SK-N-SH (cell line): ENCODE data around the gene HIRA. TPM values are rescaled to one million over a fixed set of nuclear protein-coding genes. Genes with fewer than 3 reads are reported as not detected.

Experiments
- CTCF ChIA-PET: fragments of 300-600, 350-600 bp; formaldehyde crosslinking; extraction: SDS; loops from one replicate; lab custom pipeline; 2021; lab: Yijun Ruan, JAX
- POLR2A ChIA-PET: fragments of 350-600 bp; sonication (Branson Sonifier 250); formaldehyde crosslinking; extraction: SDS; loops from one replicate; lab custom pipeline; 2020; ENCODE audit warnings: antibody characterized with exemption, inconsistent platforms; lab: Yijun Ruan, JAX
- DNase-seq: peaks from one replicate; pipeline ENCODE4 v3.0.0; 2012
- H2AFZ ChIP-seq: fragments of 200-600 bp; sonication (generic); 2 replicates; pipeline ENCODE4 v1.8.1; 2016; ENCODE audit warnings: antibody characterized with exemption, mild to moderate bottlenecking, low read depth
- H3F3A ChIP-seq: fragments of 200-600 bp; sonication (generic); replicated peaks from 2 replicates; pipeline ENCODE3; 2016; ENCODE audit warnings: antibody characterized with exemption, mild to moderate bottlenecking; ENCODE audit not compliant: insufficient read depth
- H3K27ac ChIP-seq, 2 experiments: fragments of 200-500 bp in 1 of 2; fragments of 200-600 bp in 1 of 2; sonication (Bioruptor generic) in 1 of 2; sonication (generic), shearing (Covaris generic) in 1 of 2; 2 replicates each; pipeline versions ENCODE4 v1.5.1 to v1.6.1; 2014 to 2016; ENCODE audit warnings: low read depth in 2 of 2, inconsistent platforms in 1 of 2, low read length in 1 of 2, mild to moderate bottlenecking in 1 of 2, mixed read lengths in 1 of 2
- H3K27me3 ChIP-seq: fragments of 200-600 bp; sonication (generic), shearing (Covaris generic); 2 replicates; pipeline ENCODE4 v1.6.1; 2016; ENCODE audit warnings: mixed run types; ENCODE audit not compliant: insufficient read depth
- H3K36me3 ChIP-seq, 2 experiments: fragments of 200-500 bp in 1 of 2; fragments of 200-600 bp in 1 of 2; sonication (Bioruptor generic) in 1 of 2; sonication (generic) in 1 of 2; replicated peaks in 1 of 2; 2 replicates each; pipeline versions ENCODE3 to v1.5.1; 2014 to 2016; ENCODE audit warnings: low read length in 1 of 2, mild to moderate bottlenecking in 1 of 2; ENCODE audit not compliant: insufficient read depth in 2 of 2, control insufficient read depth in 1 of 2
- H3K4me1 ChIP-seq, 2 experiments: fragments of 200-500 bp in 1 of 2; fragments of 200-600 bp in 1 of 2; sonication (Bioruptor generic) in 1 of 2; sonication (generic), shearing (Covaris generic) in 1 of 2; 2 replicates each; pipeline versions ENCODE4 v1.5.1 to v1.6.1; 2014 to 2016; ENCODE audit warnings: low read depth in 1 of 2, low read length in 1 of 2, mixed run types in 1 of 2; ENCODE audit not compliant: insufficient read depth in 2 of 2, control insufficient read depth in 1 of 2
- H3K4me2 ChIP-seq: fragments of 200-600 bp; sonication (generic), shearing (Covaris generic); 2 replicates; pipeline ENCODE4 v1.6.1; 2017; ENCODE audit warnings: mixed run types
- H3K4me3 ChIP-seq, 2 experiments: fragments of 200-500 bp in 1 of 2; fragments of 200-600 bp in 1 of 2; sonication (Bioruptor generic) in 1 of 2; sonication (generic), shearing (Covaris generic) in 1 of 2; 2 replicates each; pipeline versions ENCODE4 v1.5.1 to v1.8.1; 2014 to 2016; ENCODE audit warnings: low read depth in 2 of 2, inconsistent platforms in 1 of 2, low read length in 1 of 2, mild to moderate bottlenecking in 1 of 2, mixed read lengths in 1 of 2, moderate library complexity in 1 of 2
- H3K79me2 ChIP-seq: fragments of 200-600 bp; sonication (generic); 2 replicates; pipeline ENCODE4 v1.8.1; 2017; ENCODE audit warnings: mild to moderate bottlenecking; ENCODE audit not compliant: insufficient read depth
- H3K9ac ChIP-seq: fragments of 200-600 bp; sonication (generic); 2 replicates; pipeline ENCODE4 v1.6.1; 2017; ENCODE audit warnings: mixed run types
- H3K9me2 ChIP-seq: fragments of 200-600 bp; sonication (generic); 2 replicates; pipeline ENCODE4 v1.6.1; 2017; ENCODE audit warnings: mixed run types
- H3K9me3 ChIP-seq: fragments of 200-600 bp; sonication (generic); 2 replicates; pipeline ENCODE4 v1.6.1; 2017; ENCODE audit warnings: mixed run types, mild to moderate bottlenecking, moderate library complexity
- H4K20me1 ChIP-seq: fragments of 200-600 bp; sonication (generic); 2 replicates; pipeline ENCODE4 v1.6.1; 2017; ENCODE audit warnings: mild to moderate bottlenecking, mixed run types; ENCODE audit not compliant: insufficient read depth
- CTCF ChIP-seq: fragments of 200-600 bp; sonication (generic); IDR thresholded peaks from 2 replicates; pipeline ENCODE4 v1.6.1; 2017; ENCODE audit warnings: antibody characterized with exemption, mild to moderate bottlenecking, moderate library complexity
- EP300 ChIP-seq, 2 experiments: IDR thresholded peaks; 2 replicates each; pipeline versions ENCODE4 v1.4.0 to v1.6.1; 2012; ENCODE audit warnings: borderline replicate concordance in 1 of 2, low read depth in 1 of 2, low read length in 1 of 2
- EZH2phosphoT487 ChIP-seq: fragments of 200-600 bp; sonication (generic); IDR thresholded peaks from 2 replicates; pipeline ENCODE4 v1.6.1; 2017; ENCODE audit warnings: low read depth, mixed run types, mild to moderate bottlenecking, antibody characterized with exemption, moderate library complexity, borderline replicate concordance
- FOSL2 ChIP-seq: IDR thresholded peaks from 2 replicates; pipeline ENCODE4 v1.4.0; 2012; ENCODE audit warnings: low read depth, mild to moderate bottlenecking, moderate library complexity, borderline replicate concordance
- FOXJ3 ChIP-seq: sonication (generic); formaldehyde crosslinking; IDR thresholded peaks from 2 replicates; pipeline ENCODE4 v1.5.1; 2020; ENCODE audit warnings: mild to moderate bottlenecking, missing genetic modification reagents
- GABPA ChIP-seq: IDR thresholded peaks from 2 replicates; pipeline ENCODE4 v1.4.0; 2012; ENCODE audit warnings: low read depth, mild to moderate bottlenecking
- GATA2 ChIP-seq: sonication (generic); formaldehyde crosslinking; IDR thresholded peaks from 2 replicates; pipeline ENCODE4 v1.5.0; 2020; ENCODE audit warnings: mild to moderate bottlenecking, missing genetic modification reagents
- RAD21 ChIP-seq: IDR thresholded peaks from 2 replicates; pipeline ENCODE4 v1.6.1; 2012; ENCODE audit warnings: mild to moderate bottlenecking, low read length
- RFX5 ChIP-seq: IDR thresholded peaks from 2 replicates; pipeline ENCODE4 v1.6.1; 2012; ENCODE audit warnings: mild to moderate bottlenecking, improper control_type of control experiment, low read length
- WGBS: methylation state at CpG from one replicate; pipeline ENCODE4 v1.1.6; 2017; ENCODE audit warnings: low lambda C conversion rate; 5-methylcytosine and 5-hydroxymethylcytosine counted together
- polyA plus RNA-seq, 3 experiments: library from polyadenylated mRNA; depleted of rRNA; stranded (reverse); fragments of >200 nt; gene quantifications; 2 replicates each; pipeline ENCODE4 v1.2.3, GENCODE V29; 2012
- TF ChIP-seq, protein P1 (sequence below): fragments of 150-350 bp; IDR thresholded peaks from 2 replicates; pipeline ENCODE4 v1.6.1; 2016; ENCODE audit warnings: mild to moderate bottlenecking, low read depth, low read length
- TF ChIP-seq, protein P2 (sequence below): fragments of 150-350 bp; IDR thresholded peaks from 2 replicates; pipeline ENCODE4 v1.6.1; 2017; ENCODE audit warnings: antibody characterized with exemption, low read length, low read depth, borderline replicate concordance
- TF ChIP-seq, protein P3 (sequence below): IDR thresholded peaks from 2 replicates; pipeline ENCODE4 v1.4.0; 2012; ENCODE audit warnings: low read depth

Gene HIRA
- polyA plus RNA-seq, 1 of the 3 experiments (the other 2 are of a cell fraction), result 21.0 TPM

DNA sequence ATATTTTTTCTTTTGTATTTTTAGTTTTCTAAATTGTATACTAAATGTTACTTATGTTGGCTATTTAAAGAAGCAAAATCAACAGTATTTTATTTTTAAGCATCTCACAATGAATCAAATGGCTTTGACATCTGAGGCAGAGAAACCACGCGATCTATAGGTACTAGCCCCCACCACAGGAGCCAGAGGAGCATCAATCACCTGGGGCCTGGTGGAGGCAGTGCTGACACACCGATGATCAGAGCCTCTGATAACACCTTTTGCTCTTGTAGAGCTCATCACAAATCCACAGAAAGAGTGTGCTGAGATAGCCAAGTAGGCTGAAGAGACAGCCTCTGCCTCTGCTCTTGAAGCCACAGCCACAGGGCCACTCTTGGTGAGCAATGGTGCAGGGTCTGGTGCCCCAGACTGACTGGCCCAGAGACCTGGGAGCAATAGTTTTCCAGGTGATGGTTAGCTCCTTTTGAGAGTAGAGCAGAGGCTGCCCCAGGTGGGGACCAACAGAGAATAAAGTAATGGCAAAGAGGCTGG is 25.2 kb downstream of the HIRA start:
- H3K27me3 ChIP-seq, result no peaks in the 10 kb centered on the region
- H3K9me2 ChIP-seq, result no peaks in the 10 kb centered on the region
- WGBS, result 85% methylated on average over 3 of the region's 3 CpGs
- ChIA-PET POLR2A (no interaction called here), CTCF (interaction anchor here (1.1 to 2.0 kb wide), 4 partner anchors 11 to 228 kb away, joined by 3 to 10 read pairs (median 5); partner anchors contain the start of gene SLC25A1)
- peaks cover 4% of the 10 kb centered on the region for H3F3A ChIP-seq
- H3K4me2 ChIP-seq, result no peak overlapping the region
- DNase-seq, result no peak
- H4K20me1 ChIP-seq, result no peaks in the 10 kb centered on the region
- no peak overlapping the region for H3K4me3 ChIP-seq
- peak overlapping the region in 1 of 2 experiments; percentile 95; a peak in 2 of 4 replicates for H3K27ac ChIP-seq
- H3K9ac ChIP-seq, result no peak overlapping the region
- no peaks in the 10 kb centered on the region for H3K9me3 ChIP-seq
- peaks cover 0 to 30% of the 10 kb centered on the region in 2 experiments; a peak in 2 of 4 replicates for H3K4me1 ChIP-seq
- TF ChIP-seq, protein P1, sequence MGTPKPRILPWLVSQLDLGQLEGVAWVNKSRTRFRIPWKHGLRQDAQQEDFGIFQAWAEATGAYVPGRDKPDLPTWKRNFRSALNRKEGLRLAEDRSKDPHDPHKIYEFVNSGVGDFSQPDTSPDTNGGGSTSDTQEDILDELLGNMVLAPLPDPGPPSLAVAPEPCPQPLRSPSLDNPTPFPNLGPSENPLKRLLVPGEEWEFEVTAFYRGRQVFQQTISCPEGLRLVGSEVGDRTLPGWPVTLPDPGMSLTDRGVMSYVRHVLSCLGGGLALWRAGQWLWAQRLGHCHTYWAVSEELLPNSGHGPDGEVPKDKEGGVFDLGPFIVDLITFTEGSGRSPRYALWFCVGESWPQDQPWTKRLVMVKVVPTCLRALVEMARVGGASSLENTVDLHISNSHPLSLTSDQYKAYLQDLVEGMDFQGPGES, result no peak
- TF ChIP-seq FOSL2 (no peak), GATA2 (peak; percentile 54; the same call in 1 of the 2 replicates), GABPA (no peak), EP300 (IDR thresholded peaks at IDR 0.05; ENCODE audit: borderline replicate concordance in 1 of 2, low read depth in 1 of 2, low read length in 1 of 2) (no peak), RAD21 (peak; percentile 23; the same call in 1 of the 2 replicates), RFX5 (no peak), FOXJ3 (CRISPR knock-in tag) (no peak), EZH2phosphoT487 (no peak), CTCF (no peak)
- TF ChIP-seq, protein P2, sequence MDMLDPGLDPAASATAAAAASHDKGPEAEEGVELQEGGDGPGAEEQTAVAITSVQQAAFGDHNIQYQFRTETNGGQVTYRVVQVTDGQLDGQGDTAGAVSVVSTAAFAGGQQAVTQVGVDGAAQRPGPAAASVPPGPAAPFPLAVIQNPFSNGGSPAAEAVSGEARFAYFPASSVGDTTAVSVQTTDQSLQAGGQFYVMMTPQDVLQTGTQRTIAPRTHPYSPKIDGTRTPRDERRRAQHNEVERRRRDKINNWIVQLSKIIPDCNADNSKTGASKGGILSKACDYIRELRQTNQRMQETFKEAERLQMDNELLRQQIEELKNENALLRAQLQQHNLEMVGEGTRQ, result no peak
- TF ChIP-seq, protein P3, sequence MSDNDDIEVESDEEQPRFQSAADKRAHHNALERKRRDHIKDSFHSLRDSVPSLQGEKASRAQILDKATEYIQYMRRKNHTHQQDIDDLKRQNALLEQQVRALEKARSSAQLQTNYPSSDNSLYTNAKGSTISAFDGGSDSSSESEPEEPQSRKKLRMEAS, result no peak
- no peak overlapping the region for H2AFZ ChIP-seq
- H3K36me3 ChIP-seq, result peaks cover 35 to 49% of the 10 kb centered on the region in 2 experiments
- H3K79me2 ChIP-seq, result peaks cover 13% of the 10 kb centered on the region; the same call in 1 of the 2 replicates
